Activated CD4-positive, alpha-beta T cell treated with anti-CD3 and anti-CD28 coated beads, Interleukin-2, Interleukin-6, amounts not matched to agents 100 ng/mL and 50 ng/mL, durations not matched to agents 16 hours and 8 hours (primary cell): ENCODE results near the gene TNFRSF11A.

Source experiments
- DNase-seq: peaks from one replicate; pipeline ENCODE4 v3.0.0-alpha.2; 2020

TNFRSF11A gene

DNA sequence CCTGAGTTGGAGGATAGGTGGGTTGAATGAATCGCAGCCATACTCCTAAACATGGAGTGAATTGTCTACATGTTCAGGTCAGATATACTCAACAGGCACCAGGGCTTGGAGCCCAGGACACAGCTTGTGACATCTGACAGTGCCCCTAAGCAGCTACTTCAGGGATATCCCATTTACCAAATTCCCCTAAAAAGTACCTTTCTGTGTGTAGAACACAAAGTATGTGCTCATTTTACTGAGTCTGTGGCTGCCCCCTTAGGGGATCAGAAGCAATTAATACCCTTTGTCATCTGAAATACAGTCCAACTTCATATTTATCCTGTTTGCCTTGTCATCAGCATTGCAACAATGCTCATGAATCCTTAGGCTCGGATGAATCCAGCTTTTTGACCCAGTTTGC, 20.8 kb downstream of the TNFRSF11A start:
- no peak for DNase-seq

DNA sequence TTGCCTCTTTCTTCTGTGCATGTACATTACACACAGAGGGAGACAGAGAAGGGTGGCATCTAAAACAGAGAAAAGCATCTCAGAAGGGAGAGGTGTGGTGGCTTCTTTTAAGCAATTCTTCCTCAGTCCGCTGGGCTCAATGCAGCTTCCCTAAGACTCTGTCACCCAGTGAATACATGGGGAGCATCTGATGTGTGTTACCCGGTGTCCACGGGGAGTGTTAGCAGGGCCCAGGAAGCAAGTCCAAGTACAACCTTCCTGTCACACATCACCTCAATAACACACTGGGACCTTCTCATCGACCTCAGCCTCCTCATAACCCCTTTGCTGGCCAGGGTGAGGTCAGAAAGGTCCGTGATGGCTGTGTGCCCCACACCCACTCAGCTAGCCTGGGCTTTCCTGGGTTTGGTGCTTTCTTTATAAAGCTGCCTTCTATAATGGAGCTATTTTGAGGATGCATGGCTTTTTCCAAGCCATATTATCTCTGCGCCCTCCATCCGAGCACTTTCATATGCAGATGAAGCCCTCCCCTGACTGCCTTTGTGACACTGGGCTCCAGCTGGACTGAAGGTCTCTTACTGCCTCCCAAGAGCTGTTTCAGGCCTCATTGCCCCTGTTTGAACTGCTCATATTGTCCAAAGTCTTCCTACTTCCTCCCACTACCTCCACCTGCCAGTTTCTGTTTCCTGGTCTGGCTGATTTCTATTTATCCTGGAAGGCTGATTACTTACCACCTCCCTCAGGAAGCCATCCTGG, 21.4 kb downstream of the TNFRSF11A start:
- DNase-seq: no peak

DNA sequence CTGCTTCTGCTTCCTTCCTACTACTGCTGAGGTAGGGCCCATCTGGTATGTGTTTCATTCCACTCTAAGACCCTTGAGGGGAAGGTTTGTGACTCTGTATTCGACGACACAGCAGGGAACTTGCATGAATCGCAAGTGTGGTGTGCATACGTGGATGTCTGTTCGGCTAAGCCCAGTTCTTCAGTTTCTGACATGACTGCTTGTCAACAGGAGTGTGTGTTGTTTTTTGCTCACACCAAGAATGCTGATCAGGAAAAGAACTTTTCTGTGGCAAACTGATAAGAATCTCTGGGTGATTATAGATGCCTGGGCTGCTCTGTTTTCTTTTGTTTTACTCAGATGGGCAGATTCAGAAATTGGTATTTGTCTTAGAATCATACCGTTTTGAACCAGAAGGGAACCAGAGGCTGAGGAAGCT, 22.0 kb downstream of the TNFRSF11A start:
- DNase-seq: peak; percentile 60

DNA sequence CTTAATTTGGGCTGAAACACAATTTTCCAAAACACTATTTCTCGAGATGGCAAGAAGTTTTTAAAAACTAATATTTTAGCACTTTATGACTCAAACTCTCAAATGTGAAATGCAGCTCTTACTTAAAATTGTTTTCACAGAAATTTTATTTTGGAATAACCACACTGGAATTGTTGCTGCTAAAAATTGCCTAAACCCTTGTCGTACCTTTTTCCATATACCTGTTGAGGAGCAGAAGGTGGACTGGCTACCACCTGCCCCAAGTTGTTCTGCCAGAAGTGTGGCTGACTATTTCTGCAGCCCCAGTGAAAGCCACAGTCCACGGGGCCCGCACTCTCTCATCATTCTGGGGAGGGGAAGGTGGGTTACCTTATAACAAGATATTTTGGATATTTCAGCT, 23.4 kb downstream of the TNFRSF11A start:
- DNase-seq: no peak

DNA sequence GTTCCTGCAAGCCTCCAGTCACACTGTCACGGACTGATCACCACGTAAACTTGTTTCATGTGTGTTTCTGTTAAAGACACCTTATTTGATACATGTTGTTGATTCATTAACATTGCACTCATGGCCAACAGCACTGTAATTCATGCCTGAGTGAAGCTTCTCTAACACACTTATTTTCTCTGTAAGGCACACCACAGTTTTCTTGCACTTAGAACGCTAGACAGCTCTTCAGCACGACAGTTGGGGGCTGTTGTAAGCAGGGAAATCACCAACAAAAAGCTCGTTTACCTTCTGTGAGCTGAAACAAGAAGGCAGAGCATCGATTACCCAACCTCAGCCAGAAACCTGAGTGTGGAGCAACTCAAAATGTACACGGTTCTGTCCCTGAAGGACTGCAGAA, 28.1 kb downstream of the TNFRSF11A start:
- DNase-seq: no peak

DNA sequence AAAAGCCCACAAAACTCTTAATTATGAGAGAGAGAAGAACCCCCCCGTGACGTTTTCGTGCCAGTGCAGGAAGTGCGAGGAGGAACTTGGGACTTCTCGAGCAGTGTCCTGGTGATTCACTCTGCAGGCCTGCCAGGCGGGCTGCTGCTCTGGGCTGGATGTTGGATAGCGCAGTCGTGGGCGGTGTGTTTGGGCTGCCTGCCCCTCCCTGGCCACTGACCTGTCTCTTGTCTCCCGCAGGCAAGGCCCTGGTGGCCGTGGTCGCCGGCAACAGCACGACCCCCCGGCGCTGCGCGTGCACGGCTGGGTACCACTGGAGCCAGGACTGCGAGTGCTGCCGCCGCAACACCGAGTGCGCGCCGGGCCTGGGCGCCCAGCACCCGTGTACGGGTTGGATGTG, 29.0 kb downstream of the TNFRSF11A start:
- DNase-seq: no peak

DNA sequence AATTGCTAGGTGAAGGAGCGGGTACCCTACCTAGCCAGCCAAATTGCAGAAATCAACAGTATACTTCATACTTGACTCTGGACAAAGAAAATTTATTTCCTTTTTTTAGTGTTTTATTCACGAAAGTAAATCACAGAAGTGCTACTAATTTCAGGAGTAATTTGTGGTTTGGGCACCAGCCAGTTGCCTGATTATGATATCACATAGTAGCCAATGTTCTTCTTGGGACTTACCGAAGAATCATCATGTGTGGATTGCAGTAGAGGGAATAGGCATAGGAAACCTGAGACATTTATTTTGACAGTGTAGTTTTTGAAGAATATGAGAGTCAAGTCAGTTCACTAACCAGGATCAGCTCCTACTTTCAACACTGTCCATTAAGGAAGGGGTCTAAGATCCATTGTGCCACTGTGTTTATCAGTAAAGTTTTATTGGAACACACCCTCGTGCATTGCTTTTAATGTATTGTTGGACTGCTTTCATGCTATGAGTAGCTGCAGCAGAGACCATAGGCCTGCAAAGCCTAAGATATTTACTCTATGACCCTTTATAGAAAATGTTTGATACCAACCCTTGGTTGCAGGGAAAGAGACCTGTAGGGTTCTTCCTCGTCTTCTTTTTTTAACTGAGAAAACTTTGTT, 32.1 kb downstream of the TNFRSF11A start:
- DNase-seq: no peak

DNA sequence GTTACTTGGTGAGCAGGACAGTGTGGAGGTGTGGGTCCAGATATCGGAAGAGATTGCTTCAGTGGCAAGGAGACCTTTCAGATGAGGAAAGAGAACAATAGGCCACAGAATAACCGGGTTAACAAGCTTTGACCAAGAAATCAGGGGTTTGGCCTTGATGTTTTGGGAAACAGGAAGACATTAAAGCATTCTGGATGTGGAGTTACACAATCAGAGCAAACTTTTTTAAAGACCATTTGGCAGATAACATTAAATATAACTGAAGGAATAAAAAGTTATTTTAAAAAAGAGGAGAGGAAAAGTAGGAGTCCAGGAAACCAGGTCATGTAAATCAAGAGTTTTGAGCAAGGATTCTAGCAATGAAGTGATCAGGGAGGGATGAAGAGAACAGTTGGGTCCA, 35.7 kb downstream of the TNFRSF11A start:
- DNase-seq: no peak

DNA sequence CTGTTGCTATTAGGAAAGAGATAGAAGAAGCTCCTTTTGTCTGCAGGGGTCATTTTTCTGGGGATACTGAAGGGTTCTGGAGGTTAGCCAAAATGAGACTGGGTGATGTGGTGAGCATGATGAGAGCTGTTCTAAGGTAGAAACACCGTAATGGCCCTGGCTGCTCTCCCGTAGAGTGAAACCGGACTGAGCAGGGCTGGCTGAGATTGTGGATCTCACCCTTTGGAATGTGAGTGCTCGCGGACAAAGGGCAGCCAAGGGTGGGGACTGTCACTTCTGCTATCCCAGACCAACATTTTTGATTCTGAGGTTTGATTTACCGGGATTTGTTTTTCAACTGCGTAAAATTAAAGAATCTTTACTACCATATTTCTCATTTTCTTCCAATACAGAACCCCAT, 36.2 kb downstream of the TNFRSF11A start:
- no peak for DNase-seq

DNA sequence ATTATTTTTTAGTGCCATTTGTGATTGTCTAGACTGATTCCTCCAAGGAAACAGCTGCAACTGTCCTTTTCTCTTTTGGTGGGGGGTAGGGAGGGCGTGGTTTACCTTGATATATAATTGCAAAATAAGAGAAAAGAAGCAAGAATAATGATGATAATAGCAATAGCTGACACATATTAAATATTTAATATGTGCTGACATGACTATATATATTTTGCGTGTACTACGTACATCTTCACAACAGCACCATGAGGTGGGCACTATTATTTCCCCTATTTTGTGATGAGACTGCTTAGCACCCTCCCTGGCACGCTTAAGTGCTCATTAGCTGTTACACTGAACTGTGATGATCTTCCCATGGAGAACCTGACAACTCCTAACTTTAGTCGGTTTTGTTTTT, 39.4 kb downstream of the TNFRSF11A start:
- DNase-seq: no peak

DNA sequence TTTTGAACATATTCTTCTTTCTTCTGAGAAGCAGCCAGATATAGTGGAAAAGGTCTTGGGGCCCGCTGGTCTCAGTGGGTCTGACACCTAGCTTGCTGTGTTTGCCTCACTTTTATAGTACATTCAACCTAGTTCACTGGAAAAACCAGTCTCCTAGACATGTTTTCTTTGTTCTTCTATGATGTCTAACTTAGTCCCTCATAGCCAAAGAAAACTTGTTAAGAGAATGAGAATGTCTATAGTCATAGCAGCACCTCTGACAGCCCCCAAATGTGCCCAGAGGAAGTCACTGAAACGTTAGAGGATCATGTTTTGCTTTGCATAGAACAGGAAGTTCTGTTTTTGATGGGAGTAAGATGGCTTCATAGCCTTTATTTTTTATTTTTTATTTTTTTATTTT, 40.3 kb downstream of the TNFRSF11A start:
- DNase-seq: peak; percentile 50

DNA sequence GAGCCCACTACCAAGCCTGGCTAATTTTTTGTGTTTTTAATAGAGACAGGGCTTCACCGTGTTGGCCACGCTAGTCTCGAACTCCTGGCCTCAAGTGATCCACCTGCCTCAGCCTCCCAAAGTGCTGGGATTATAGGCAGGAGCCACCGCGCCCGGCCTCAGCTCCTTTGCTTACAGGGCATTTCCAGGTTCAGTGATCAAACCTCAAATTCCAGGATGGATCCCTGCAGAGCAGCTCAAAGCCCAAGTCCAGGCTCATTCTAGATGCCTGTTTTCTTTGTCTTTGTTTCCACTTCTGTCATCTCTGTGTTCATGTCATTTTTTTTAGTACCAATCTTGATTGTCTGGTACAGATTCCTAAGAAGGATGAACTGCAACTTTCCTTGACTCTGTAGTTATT, 41.9 kb downstream of the TNFRSF11A start:
- DNase-seq: no peak

DNA sequence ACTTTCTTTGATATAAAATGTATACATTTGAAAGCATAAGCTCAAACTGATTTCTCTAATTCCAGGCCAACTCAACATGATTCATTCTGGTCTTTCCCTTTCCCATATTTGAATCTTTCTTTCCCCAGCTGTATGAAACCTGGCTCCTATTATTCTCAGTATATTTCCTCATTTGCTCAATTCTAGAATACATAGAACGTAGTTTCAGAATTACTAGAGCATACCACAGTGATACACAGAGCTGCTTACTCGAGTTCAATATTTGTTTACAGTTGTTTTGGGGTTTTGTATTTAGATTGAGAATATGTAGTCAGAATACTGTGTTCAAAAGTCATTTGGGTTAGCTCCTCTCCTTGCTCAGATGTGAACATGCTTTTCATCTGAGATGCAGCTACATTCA, 43.0 kb downstream of the TNFRSF11A start:
- DNase-seq: peak; percentile 65

DNA sequence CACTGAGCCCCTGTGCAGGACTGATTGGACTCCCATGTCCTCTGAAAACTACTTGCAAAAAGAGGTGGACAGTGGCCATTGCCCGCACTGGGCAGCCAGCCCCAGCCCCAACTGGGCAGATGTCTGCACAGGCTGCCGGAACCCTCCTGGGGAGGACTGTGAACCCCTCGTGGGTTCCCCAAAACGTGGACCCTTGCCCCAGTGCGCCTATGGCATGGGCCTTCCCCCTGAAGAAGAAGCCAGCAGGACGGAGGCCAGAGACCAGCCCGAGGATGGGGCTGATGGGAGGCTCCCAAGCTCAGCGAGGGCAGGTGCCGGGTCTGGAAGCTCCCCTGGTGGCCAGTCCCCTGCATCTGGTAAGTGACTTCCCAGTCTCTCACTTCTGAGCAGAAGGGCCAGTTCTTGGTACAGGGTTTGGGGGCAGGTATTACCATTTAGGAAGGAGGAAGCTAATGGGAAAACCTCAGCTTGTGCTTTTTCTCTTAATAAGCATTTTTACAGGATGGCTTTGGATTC, 44.1 kb downstream of the TNFRSF11A start:
- DNase-seq: no peak

DNA sequence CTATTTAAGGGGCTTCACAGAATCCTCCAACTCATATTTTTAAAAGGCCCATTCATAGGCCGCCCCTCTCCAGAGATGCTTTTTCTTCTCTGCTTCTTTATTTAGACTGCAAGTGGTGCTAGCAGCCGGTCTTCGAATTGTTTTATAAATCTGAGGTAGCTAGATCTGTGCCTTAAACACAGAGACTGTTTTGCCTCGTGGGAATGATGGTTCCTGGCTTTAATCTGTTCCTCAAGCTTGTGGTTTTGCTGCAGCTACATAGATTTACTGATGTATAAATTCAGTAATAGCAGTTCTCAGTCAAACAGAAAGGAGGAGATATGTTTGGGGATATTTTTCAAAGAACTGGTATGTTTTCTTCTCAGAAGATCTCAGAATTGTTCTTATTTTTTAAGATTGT, 45.3 kb downstream of the TNFRSF11A start:
- no peak for DNase-seq

DNA sequence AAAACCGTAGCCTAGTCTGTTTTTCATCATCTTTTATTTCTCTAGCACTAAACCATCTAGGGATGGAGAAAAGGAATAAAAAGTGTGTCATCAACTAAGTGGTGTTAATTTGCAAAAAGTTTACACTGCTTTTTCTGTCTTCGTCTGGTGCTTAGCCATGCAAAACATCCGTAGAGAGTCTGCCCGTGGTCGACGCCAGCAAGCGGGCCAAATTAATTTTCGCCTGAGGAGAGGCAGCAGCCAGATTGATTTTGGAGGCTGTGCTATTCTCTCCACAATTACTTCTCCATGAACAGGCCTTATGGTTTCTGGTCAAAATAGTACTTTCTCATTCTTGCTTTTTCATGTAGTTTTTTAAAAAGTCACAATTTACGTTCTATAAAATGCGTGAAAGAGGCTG, 46.3 kb downstream of the TNFRSF11A start:
- DNase-seq: no peak

DNA sequence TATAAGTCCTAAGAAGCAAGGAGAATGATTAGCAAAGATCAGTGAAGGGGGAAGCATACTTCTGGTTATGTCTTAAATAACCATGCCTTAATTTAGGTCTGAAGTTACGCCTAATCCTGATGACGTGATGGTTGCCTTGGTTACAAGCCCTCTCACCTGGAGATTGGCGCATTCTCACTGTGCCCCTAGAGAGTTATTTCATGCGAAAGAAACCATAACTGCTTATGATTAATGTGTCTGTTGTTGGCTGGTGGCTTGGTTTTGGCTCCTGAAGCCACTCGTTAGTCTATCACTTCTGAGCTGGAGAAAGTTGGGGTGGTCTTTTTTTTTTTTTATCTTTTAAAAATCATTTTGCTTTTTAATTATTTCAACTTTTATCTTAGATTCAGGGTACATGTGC, 47.0 kb downstream of the TNFRSF11A start:
- DNase-seq: no peak

DNA sequence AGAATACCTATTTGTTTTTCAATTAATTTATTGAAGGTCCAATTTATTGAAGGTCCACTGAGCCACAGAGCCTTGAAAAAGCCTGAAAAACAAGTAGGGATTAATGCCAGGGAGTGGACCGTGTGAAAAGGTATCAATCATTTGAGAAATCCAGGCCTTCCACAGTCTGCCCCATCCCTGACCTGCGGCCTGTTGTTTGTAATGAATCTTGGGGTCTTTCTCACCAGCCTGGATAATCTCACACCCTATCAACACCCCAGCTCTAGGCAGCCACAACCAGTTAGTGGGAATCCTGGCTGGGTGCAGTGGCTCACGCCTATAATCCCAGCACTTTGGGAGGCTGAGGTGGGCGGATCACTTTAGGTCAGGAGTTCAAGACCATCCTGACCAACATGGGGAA, 47.8 kb downstream of the TNFRSF11A start:
- DNase-seq: no peak

DNA sequence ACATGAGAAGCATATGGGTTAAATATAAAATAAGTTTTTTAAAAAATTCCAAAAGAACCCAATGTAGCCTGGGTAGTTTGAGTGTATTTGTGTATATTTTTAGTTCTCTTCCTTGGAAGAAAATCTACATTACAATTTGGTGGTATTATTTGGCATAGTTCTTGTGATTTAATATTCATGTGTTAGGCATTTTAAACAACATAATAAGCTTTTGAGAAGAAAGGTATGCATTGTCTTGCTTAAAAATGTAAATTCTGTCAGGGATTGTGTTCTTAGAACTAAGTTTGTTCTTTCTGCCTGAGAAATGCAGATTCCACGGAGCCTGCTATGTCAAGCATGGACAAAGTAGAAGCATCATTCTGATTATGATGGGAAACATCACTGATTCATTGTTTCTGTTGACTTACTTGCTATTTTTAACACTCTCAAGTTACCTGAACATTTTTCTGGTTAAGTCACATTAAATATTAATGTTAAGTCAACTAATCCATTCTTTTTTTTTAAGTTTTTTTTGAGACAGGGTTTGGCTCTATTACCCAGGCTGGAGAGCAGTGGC, 49.4 kb downstream of the TNFRSF11A start:
- no peak for DNase-seq

DNA sequence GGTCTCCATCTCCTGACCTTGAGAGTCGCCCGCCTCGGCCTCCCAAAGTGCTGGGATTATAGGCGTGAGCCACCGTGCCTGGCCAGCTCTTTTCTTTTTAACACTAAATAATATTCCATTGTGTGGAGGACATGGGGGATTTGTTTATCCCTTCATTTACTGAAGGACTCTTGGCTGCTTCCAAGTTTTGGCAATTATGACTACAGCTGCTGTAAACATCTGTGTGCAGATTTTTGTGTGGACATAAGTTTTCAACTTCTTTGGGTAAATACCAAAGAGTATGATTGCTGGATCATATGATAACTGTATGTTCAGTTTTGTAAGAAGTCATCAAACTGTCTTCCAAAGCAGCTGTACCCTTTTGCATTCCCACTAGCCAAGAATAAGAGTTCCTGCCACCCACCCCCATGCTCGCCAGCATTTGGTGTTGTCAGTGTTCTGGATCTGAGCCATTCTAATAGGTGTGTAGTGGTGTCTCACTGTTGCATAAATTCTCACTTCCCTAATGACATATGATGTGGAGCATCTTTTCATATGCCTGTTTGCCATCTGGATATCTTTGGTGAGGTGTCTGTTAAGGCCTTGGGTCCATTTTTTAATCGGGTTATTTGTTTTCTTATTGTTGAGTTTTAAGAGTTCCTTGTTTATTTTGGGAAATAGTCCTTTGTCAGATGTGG, 52.2 kb downstream of the TNFRSF11A start:
- DNase-seq: no peak

DNA sequence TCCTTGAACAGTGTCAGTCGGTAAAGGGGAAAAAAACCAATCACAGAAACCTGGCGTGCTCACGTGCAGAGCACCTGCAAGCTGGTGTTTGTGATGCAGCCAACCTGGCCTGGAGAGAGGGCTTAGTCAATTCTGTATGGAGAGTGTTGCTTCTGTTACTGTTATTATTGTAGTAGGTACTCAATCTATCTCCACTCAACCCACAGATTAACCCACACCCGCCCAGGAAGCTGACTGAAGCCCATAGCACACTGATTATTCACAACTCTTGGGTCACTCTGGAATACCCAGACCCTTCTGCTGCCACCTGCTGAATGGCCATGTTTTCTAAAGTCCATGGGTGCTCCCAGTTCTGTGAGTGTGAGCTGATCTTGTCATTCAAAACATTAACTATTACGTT, 53.9 kb downstream of the TNFRSF11A start:
- peak; percentile 35 for DNase-seq

DNA sequence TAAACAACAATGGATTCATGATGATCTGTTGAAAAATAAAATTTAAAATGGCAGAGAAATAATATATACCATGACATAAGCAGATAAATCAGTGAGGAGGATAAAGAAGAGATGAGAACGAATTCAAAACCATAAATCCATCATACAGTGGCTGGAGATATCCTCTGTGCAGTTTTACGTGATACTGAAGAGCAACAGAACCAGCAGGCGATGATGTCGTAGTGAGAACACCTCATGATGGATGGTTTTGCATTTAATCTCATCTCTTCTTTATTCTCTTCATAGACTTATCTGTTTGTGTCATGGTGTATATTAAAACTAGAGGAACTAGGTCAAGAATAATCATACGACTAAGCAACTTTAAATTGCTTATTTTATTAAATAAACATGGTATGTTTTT, 56.3 kb downstream of the TNFRSF11A start:
- DNase-seq: no peak

DNA sequence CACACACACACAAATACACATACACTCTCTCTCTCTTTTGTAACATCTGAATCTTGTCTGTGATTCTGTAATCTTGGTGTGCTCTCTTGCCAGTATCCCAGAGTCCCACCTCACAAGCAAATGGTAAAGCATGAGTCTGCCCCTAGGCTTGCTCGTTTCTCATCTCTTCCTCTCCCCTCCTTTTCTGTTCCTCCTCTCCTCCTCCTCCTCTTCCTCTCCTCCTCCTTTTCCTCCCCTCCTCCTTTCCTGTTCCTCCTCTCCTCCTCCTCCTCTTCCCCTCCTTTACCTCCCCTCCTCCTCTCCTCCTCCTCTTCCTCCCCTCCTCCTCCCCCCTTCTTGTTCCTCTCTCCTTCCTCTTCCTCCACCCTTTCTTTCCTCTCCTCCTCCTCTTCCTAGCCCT, 59.0 kb downstream of the TNFRSF11A start:
- DNase-seq: no peak

DNA sequence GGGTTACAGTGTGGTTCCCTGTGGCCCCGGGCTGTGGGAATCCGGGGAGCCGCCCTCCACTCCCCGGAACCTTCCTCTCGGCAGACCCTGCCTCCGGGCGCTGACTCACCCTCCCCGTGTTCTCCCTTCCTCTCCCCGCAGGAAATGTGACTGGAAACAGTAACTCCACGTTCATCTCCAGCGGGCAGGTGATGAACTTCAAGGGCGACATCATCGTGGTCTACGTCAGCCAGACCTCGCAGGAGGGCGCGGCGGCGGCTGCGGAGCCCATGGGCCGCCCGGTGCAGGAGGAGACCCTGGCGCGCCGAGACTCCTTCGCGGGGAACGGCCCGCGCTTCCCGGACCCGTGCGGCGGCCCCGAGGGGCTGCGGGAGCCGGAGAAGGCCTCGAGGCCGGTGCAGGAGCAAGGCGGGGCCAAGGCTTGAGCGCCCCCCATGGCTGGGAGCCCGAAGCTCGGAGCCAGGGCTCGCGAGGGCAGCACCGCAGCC, 59.5 kb downstream of the TNFRSF11A start:
- DNase-seq: no peak
